Measurements from ENCODE around the gene RAB5B.
A peak's percentile ranks its signal among the peaks of the same experiment; 100 is the strongest.
"Not testable (repeated sequence)": the region's sequence is repeated elsewhere in the genome, so short reads cannot be mapped to it uniquely, and the experiment has no call there.

Gene RAB5B

DNA sequence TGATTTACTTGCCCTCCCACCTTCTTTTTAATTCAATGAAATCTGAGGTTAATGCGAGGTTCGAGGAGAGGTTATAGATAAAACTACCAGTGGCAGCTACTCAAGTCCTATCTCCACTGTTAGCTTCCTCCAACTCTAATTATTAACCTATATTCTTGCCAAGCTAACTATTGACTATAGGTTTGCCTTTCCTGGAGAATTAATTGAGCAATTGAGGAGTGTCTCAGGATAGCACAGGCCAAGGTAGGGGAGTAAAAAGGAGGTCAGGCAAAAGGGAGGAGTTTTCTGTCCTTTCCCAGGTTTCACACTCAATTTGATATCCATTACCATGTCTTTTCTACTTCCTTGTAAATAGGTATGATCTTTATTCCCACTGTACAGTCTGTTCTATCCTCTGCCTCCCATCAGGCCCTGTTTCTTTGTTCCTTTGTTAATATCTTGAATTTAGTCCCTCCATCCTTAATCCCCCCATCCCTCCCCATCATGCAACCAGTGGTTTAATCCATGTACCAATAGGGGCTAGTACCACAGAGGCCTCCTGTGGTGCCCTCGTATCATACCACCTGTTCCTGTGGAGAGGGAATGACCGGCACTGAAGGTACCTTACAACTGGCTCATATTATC is 19.5 kb downstream of the RAB5B start:
- no peak overlapping the region for H3K4me3 ChIP-seq (ENCODE audit: low read depth, low read length)
- TF ChIP-seq, protein P1, sequence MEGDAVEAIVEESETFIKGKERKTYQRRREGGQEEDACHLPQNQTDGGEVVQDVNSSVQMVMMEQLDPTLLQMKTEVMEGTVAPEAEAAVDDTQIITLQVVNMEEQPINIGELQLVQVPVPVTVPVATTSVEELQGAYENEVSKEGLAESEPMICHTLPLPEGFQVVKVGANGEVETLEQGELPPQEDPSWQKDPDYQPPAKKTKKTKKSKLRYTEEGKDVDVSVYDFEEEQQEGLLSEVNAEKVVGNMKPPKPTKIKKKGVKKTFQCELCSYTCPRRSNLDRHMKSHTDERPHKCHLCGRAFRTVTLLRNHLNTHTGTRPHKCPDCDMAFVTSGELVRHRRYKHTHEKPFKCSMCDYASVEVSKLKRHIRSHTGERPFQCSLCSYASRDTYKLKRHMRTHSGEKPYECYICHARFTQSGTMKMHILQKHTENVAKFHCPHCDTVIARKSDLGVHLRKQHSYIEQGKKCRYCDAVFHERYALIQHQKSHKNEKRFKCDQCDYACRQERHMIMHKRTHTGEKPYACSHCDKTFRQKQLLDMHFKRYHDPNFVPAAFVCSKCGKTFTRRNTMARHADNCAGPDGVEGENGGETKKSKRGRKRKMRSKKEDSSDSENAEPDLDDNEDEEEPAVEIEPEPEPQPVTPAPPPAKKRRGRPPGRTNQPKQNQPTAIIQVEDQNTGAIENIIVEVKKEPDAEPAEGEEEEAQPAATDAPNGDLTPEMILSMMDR (IDR thresholded peaks at IDR 0.05; ENCODE audit: low read depth, low read length): no peak
- no peaks in the 10 kb centered on the region for H3K27me3 ChIP-seq (ENCODE audit: insufficient read depth, low read depth, severe bottlenecking)
- H3K9me3 ChIP-seq (ENCODE audit: severe bottlenecking): no peaks in the 10 kb centered on the region
- H3K27ac ChIP-seq: peak overlapping the region; percentile 23; the same call in 1 of the 2 replicates
- peaks cover 58% of the 10 kb centered on the region for H3K36me3 ChIP-seq
- DNase-seq: peak; percentile 27

DNA sequence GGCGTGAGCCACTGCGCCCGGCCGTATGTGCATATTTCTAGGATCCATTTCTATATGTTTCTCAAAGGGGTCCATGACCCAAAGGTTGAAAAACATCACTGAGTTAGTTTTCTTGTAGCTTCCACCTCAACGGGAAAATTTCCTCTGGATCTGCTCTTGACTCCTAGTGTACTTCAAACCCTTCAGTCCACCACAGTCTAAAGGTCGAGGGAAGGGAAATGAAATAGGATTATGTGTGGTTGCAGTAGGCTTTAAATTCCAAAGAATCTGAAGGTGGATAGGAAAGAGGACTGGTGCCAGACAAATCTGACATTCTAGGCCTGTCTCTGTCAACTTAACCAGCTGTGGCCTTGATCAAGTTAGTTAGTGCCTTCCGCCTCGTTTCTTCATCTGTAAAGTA is 21.5 kb downstream of the RAB5B start:
- Histone ChIP-seq H3K36me3 (peaks cover 40% of the 10 kb centered on the region), H3K27ac (no peak overlapping the region)

GRCh38 chr12:55996201-55996714 is 22.4 kb downstream of the RAB5B start:
- DNase-seq: peak; percentile 57

More for the DNA sequence above, 21.5 kb downstream of the RAB5B start:
- TF ChIP-seq, protein P1 (IDR thresholded peaks at IDR 0.05; ENCODE audit: low read depth, low read length): no peak
- H3K27me3 ChIP-seq (ENCODE audit: insufficient read depth, low read depth, severe bottlenecking): no peaks in the 10 kb centered on the region
- no peak overlapping the region for H3K4me3 ChIP-seq (ENCODE audit: low read depth, low read length)
- no peak for DNase-seq
- H3K9me3 ChIP-seq (ENCODE audit: severe bottlenecking): no peaks in the 10 kb centered on the region

GRCh38 chr12:55996715-55997534 is 23.0 kb downstream of the RAB5B start, which contains the start of gene SUOX:
TSS of gene SUOX (plus strand) at chr12:55997276. CDS start at chr12:56002222, 4,946 bp downstream.
- Histone ChIP-seq H3K4me3 (ENCODE audit: low read depth, low read length) (peak within 1 kb of the TSS; percentile 70), H3K27ac (peak within 1 kb of the TSS; percentile 49), H3K36me3 (peaks cover 28% of the 10 kb centered on the region), H3K9me3 (ENCODE audit: severe bottlenecking) (no peaks in the 10 kb centered on the region), H3K27me3 (ENCODE audit: insufficient read depth, low read depth, severe bottlenecking) (no peaks in the 10 kb centered on the region)
- peak; percentile 97 for DNase-seq
- TF ChIP-seq, protein P1 (IDR thresholded peaks at IDR 0.05; ENCODE audit: low read depth, low read length): no peak

More at GRCh38 chr12:55996201-55996714, 22.4 kb downstream of the RAB5B start:
- TF ChIP-seq, protein P1 (IDR thresholded peaks at IDR 0.05; ENCODE audit: low read depth, low read length): peak; percentile 48
- Histone ChIP-seq H3K9me3 (ENCODE audit: severe bottlenecking) (no peaks in the 10 kb centered on the region), H3K27ac (no peak overlapping the region), H3K27me3 (ENCODE audit: insufficient read depth, low read depth, severe bottlenecking) (no peaks in the 10 kb centered on the region), H3K4me3 (ENCODE audit: low read depth, low read length) (peak overlapping the region; percentile 70), H3K36me3 (peaks cover 31% of the 10 kb centered on the region)

GRCh38 chr12:55997535-55997859 is 23.6 kb downstream of the RAB5B start:
- H3K27ac ChIP-seq: peak overlapping the region; percentile 49; the same call in 1 of the 2 replicates
- TF ChIP-seq, protein P1 (IDR thresholded peaks at IDR 0.05; ENCODE audit: low read depth, low read length): no peak
- H3K9me3 ChIP-seq (ENCODE audit: severe bottlenecking): no peaks in the 10 kb centered on the region
- peak overlapping the region; percentile 70 for H3K4me3 ChIP-seq (ENCODE audit: low read depth, low read length)
- peaks cover 22% of the 10 kb centered on the region for H3K36me3 ChIP-seq
- DNase-seq: no peak
- no peaks in the 10 kb centered on the region for H3K27me3 ChIP-seq (ENCODE audit: insufficient read depth, low read depth, severe bottlenecking)

- H3K27me3 ChIP-seq (ENCODE audit: insufficient read depth, low read depth, severe bottlenecking); H3K4me3 ChIP-seq (ENCODE audit: low read depth, low read length); H3K9me3 ChIP-seq (ENCODE audit: severe bottlenecking); H3K27ac ChIP-seq; H3K36me3 ChIP-seq; DNase-seq: not testable (repeated sequence)
Observed at GRCh38 chr12:55999522-55999921, 25.6 kb downstream of the RAB5B start.

GRCh38 chr12:55999999-56000540 is 26.2 kb downstream of the RAB5B start:
- H3K27me3 ChIP-seq (ENCODE audit: insufficient read depth, low read depth, severe bottlenecking); H3K9me3 ChIP-seq (ENCODE audit: severe bottlenecking); H3K36me3 ChIP-seq; H3K27ac ChIP-seq; H3K4me3 ChIP-seq (ENCODE audit: low read depth, low read length); DNase-seq: not testable (repeated sequence)
